Bronchial epithelial cell (primary cell): ENCODE measurements around the gene PDE1C. TPM values are rescaled to one million over a fixed set of nuclear protein-coding genes. Genes with fewer than 3 reads are reported as not detected.

Experiments used
- DNase-seq: peaks from one replicate; pipeline ENCODE4 v3.0.0-alpha.2; 2010; ENCODE audit warnings: low read depth
- FAIRE-seq: peaks from 2 replicates; lab custom pipeline; 2011; peaks lifted over from hg19 to GRCh38; lab: Jason Lieb, UNC
- H3K27me3 ChIP-seq: 2 replicates; pipeline ENCODE4 v1.5.1; 2011; ENCODE audit warnings: low read length; ENCODE audit not compliant: control insufficient read depth, insufficient read depth
- H3K36me3 ChIP-seq: 2 replicates; pipeline ENCODE4 v1.5.1; 2011; ENCODE audit warnings: low read length; ENCODE audit not compliant: control insufficient read depth, insufficient read depth
- H3K4me3 ChIP-seq: 2 replicates; pipeline ENCODE4 v1.5.1; 2011; ENCODE audit warnings: mild to moderate bottlenecking, low read depth, low read length, control low read depth
- CTCF ChIP-seq: IDR thresholded peaks from 2 replicates; pipeline ENCODE4 v1.5.1; 2011; ENCODE audit warnings: mild to moderate bottlenecking, moderate library complexity, low read length, control low read depth, inconsistent platforms; ENCODE audit not compliant: insufficient read depth, severe bottlenecking
- total RNA-seq: library from RNA; depleted of rRNA; stranded (reverse); fragments of >200 nt; gene quantifications from 2 replicates; pipeline ENCODE4 v1.2.1, GENCODE V29; 2014

The PDE1C gene
- total RNA-seq, 1 donor from 2014 or later: not detected

GRCh38 chr7:32104766-32105165 lies 34.6 kb upstream of the PDE1C start:
- DNase-seq: no peak
- no peak for TF ChIP-seq CTCF
- no peak for FAIRE-seq
- no peaks in the 10 kb centered on the region for H3K27me3 ChIP-seq
- no peaks in the 10 kb centered on the region for H3K36me3 ChIP-seq
- no peak overlapping the region for H3K4me3 ChIP-seq

- TF ChIP-seq CTCF: no peak
- no peaks in the 10 kb centered on the region for H3K27me3 ChIP-seq
- H3K4me3 ChIP-seq: no peak overlapping the region
- DNase-seq (no peak), FAIRE-seq (no peak)
- H3K36me3 ChIP-seq: no peaks in the 10 kb centered on the region
Observed at GRCh38 chr7:32103361-32103760, 33.2 kb upstream of the PDE1C start.

GRCh38 chr7:32102432-32102873 lies 32.2 kb upstream of the PDE1C start:
- no peak for FAIRE-seq
- no peak for TF ChIP-seq CTCF

GRCh38 chr7:32100407-32100907 lies 30.2 kb upstream of the PDE1C start:
- no peak for DNase-seq
- no peak for TF ChIP-seq CTCF
- no peaks in the 10 kb centered on the region for H3K27me3 ChIP-seq
- H3K36me3 ChIP-seq: no peaks in the 10 kb centered on the region
- no peak for FAIRE-seq
- no peak overlapping the region for H3K4me3 ChIP-seq

More at GRCh38 chr7:32102432-32102873, 32.2 kb upstream of the PDE1C start:
- Histone ChIP-seq H3K36me3 (no peaks in the 10 kb centered on the region), H3K27me3 (no peaks in the 10 kb centered on the region), H3K4me3 (no peak overlapping the region)
- no peak for DNase-seq

GRCh38 chr7:32094516-32094915 lies 24.3 kb upstream of the PDE1C start:
- Histone ChIP-seq H3K4me3 (no peak overlapping the region), H3K27me3 (no peaks in the 10 kb centered on the region), H3K36me3 (no peaks in the 10 kb centered on the region)
- DNase-seq (no peak), FAIRE-seq (no peak)
- TF ChIP-seq CTCF: no peak
